Measurements from ENCODE around the gene KCNMA1.

DNA sequence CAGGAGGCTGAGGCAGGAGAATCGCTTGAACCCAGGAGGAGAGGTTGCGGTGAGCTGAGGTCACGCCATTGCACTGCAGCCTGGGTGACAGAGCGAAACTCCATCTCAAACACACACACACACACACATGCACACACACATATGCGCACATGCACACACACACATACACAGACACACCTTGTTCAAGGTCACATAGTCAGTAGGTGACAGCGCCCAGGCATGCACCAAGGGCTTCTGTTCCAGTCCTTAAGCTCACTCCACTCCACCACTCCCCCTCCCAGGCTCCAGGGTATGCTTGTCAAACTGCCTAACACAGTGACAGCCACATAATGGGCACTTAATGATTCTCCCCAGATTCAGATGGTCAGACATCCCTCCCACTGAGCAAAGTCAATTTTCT, 37.0 kb downstream of the KCNMA1 start:
- TF ChIP-seq POLR2A (IDR thresholded peaks at IDR 0.05) = no peak
- TF ChIP-seq, protein P1, sequence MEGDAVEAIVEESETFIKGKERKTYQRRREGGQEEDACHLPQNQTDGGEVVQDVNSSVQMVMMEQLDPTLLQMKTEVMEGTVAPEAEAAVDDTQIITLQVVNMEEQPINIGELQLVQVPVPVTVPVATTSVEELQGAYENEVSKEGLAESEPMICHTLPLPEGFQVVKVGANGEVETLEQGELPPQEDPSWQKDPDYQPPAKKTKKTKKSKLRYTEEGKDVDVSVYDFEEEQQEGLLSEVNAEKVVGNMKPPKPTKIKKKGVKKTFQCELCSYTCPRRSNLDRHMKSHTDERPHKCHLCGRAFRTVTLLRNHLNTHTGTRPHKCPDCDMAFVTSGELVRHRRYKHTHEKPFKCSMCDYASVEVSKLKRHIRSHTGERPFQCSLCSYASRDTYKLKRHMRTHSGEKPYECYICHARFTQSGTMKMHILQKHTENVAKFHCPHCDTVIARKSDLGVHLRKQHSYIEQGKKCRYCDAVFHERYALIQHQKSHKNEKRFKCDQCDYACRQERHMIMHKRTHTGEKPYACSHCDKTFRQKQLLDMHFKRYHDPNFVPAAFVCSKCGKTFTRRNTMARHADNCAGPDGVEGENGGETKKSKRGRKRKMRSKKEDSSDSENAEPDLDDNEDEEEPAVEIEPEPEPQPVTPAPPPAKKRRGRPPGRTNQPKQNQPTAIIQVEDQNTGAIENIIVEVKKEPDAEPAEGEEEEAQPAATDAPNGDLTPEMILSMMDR (IDR thresholded peaks at IDR 0.05) = no peak
